Heart left ventricle (tissue), 16 donors: Measurements from ENCODE around the gene EZH1. TPM values are rescaled to one million over a fixed set of nuclear protein-coding genes. Genes with fewer than 3 reads are reported as not detected.

ENCODE experiments used
- ATAC-seq, 4 donors: fragments of 200-7000 bp; cut with Tn5 transposase; one replicate each; pipeline ENCODE4 v1.9.1; 2020 to 2022; ENCODE audit warnings: moderate library complexity in 4 of 4, mild to moderate bottlenecking in 3 of 4, moderate number of reproducible peaks in 1 of 4
- DNase-seq, 5 donors: peaks; one replicate each; pipeline ENCODE4 v3.0.0-alpha.2; 2020
- H3K27ac ChIP-seq, 12 donors: fragments of 200-600 bp; sonication (generic) in 4 of 12; one replicate each; pipeline versions ENCODE4 v1.5.0 to v1.8.0; 2016 to 2022; ENCODE audit warnings: mild to moderate bottlenecking in 2 of 12
- H3K27me3 ChIP-seq, 9 donors: fragments of 200-600 bp; sonication (generic) in 2 of 9; one replicate each; pipeline versions ENCODE4 v1.5.1 to v1.8.0; 2016 to 2022; ENCODE audit warnings: mild to moderate bottlenecking in 3 of 9
- H3K36me3 ChIP-seq, 9 donors: fragments of 200-600 bp; sonication (generic) in 2 of 9; one replicate each; pipeline versions ENCODE4 v1.5.0 to v1.8.0; 2018 to 2022; ENCODE audit warnings: mild to moderate bottlenecking in 2 of 9
- H3K4me1 ChIP-seq, 12 donors: fragments of 200-600 bp; sonication (generic) in 4 of 12; one replicate each; pipeline versions ENCODE4 v1.5.0 to v1.8.0; 2016 to 2022; ENCODE audit warnings: mild to moderate bottlenecking in 3 of 12
- H3K4me3 ChIP-seq, 12 donors: fragments of 200-600 bp; sonication (generic) in 4 of 12; one replicate each; pipeline versions ENCODE4 v1.5.0 to v1.8.0; 2017 to 2022; ENCODE audit warnings: mild to moderate bottlenecking in 9 of 12, moderate library complexity in 4 of 12
- H3K9me3 ChIP-seq, 12 donors: fragments of 200-600 bp; sonication (generic) in 4 of 12; one replicate each; pipeline versions ENCODE4 v1.5.0 to v1.8.0; 2016 to 2022; ENCODE audit warnings: mild to moderate bottlenecking in 1 of 12
- CTCF ChIP-seq, 12 donors: fragments of 200-600 bp; sonication (generic) in 4 of 12; IDR thresholded peaks; one replicate each; pipeline versions ENCODE4 v1.5.0 to v1.8.0; 2018 to 2022; ENCODE audit warnings: antibody characterized with exemption in 12 of 12, mild to moderate bottlenecking in 5 of 12
- POLR2A ChIP-seq, 2 donors: fragments of 450-650 bp; IDR thresholded peaks; one replicate each; pipeline ENCODE4 v1.6.1; 2017; ENCODE audit warnings: antibody characterized with exemption in 2 of 2, mild to moderate bottlenecking in 2 of 2, moderate library complexity in 2 of 2
- WGBS, 4 donors: extraction: QIAGEN DNeasy Blood & Tissue Kit in 2 of 4; methylation state at CpG; one replicate each; pipeline versions ENCODE4 v1.1.5 to v1.1.7; 2013 to 2018; 5-methylcytosine and 5-hydroxymethylcytosine counted together
- intact Hi-C, 10 donors: fragments of 100-400 bp; cut with DNase I; formaldehyde crosslinking; loops; one replicate each; pipeline versions ENCODE4 v1.11.1 to v1.14.2; 2022
- polyA plus RNA-seq, 2 donors: library from polyadenylated mRNA; stranded (reverse); fragments of 200-250 nt; gene quantifications; one replicate each; pipeline ENCODE4 v1.2.3, GENCODE V29; 2013
- total RNA-seq, 9 donors: library from RNA; depleted of rRNA in 2 of 9; stranded (reverse); fragments of >200 nt in 2 of 9; fragmentation: NEBNext Ultra II Directional in 3 of 9; extraction: Animal tissue kit (Norgen Biotek cat#: 25700) in 3 of 9; gene quantifications; one replicate each; pipeline versions ENCODE4 v1.1.0 to v1.2.4, GENCODE V29; 2016 to 2023
- donor health status: ischemic (EF 13 %, LVEDD 7.1; RV severe dilation, severe dysfunction).
- donor health status: healthy with polysubstance abuse.
- donor health status: DM: no; HTN: yes; CAD: no.
- donor health status: DM: no; HTN: no; CAD: no.
- donor health status: ischemic (EF 25% LVEDD 6.9; RV normal size, moderate dysfunction).
- donor health status: ischemic (EF 25% LVEDD 5.7; RV mildly dilated, moderate dysfunction).
- donor health status: healthy.
- donor health status: DM: yes; HTN: yes; CAD: no.
- donor health status: ischemic (EF 35%, LVEDD 5.7; RV mildly dilated, moderate dysfunction).
- donor health status: nonischemic (EF 11% LVEDD 7.7; RV severe dilation, severe dysfunction).
- donor health status: DM: yes; HTN: yes; CAD: no.
- donor health status: PGD.
- donor health status: ischemic (EF 29% LVEDD 5.4; RV normal size, mild dysfunction).
- donor health status: nonischemic (EF 23%, LVEDD 6.1; RV moderate dilation, normal function).

Gene EZH1
- total and polyA plus RNA-seq, 11 donors: 18.8 to 50.2 (median 40.7) TPM

GRCh38 chr17:42709561-42709960 lies 35.3 kb downstream of the EZH1 start:
- Histone ChIP-seq H3K9me3 (no peaks in the 10 kb centered on the region), H3K4me1 (no peaks in the 10 kb centered on the region), H3K27me3 (no peaks in the 10 kb centered on the region), H3K27ac (no peak overlapping the region), H3K4me3 (no peak overlapping the region), H3K36me3 (peaks cover 9 to 100% (median 100%) of the 10 kb centered on the region in 9 donors)
- ATAC-seq: no peak
- TF ChIP-seq CTCF (IDR thresholded peaks at IDR 0.05) (no peak), POLR2A (IDR thresholded peaks at IDR 0.05) (no peak)
- WGBS, 4 donors: 64 to 75% (median 68%) methylated on average over 2 of the region's 2 CpGs
- intact Hi-C loops: no loop called here
- DNase-seq: no peak

GRCh38 chr17:42708588-42708987 lies 36.3 kb downstream of the EZH1 start:
- WGBS, 4 donors: 96 to 100% (median 96%) methylated on average over 3 of the region's 3 CpGs
- Histone ChIP-seq H3K4me1 (no peaks in the 10 kb centered on the region), H3K27me3 (no peaks in the 10 kb centered on the region), H3K9me3 (no peaks in the 10 kb centered on the region), H3K36me3 (peaks cover 11 to 100% (median 100%) of the 10 kb centered on the region in 9 donors), H3K27ac (no peak overlapping the region), H3K4me3 (no peak overlapping the region)
- no peak for ATAC-seq
- TF ChIP-seq CTCF (IDR thresholded peaks at IDR 0.05): no peak
- TF ChIP-seq POLR2A (IDR thresholded peaks at IDR 0.05): no peak
- DNase-seq: no peak
- intact Hi-C loops: no loop called here

GRCh38 chr17:42706732-42707131 lies 38.1 kb downstream of the EZH1 start:
- no peaks in the 10 kb centered on the region for H3K9me3 ChIP-seq
- DNase-seq (no peak), ATAC-seq (no peak)
- H3K27me3 ChIP-seq: no peaks in the 10 kb centered on the region
- no peak overlapping the region for H3K27ac ChIP-seq
- H3K4me1 ChIP-seq: no peaks in the 10 kb centered on the region
- no peak overlapping the region for H3K4me3 ChIP-seq
- no peak for TF ChIP-seq POLR2A (IDR thresholded peaks at IDR 0.05)
- TF ChIP-seq CTCF (IDR thresholded peaks at IDR 0.05): no peak
- H3K36me3 ChIP-seq: peaks cover 11 to 100% (median 100%) of the 10 kb centered on the region in 9 donors
- 85 to 89% (median 86%) methylated on average over 5 of the region's 5 CpGs for WGBS, 4 donors
- intact Hi-C loops: no loop called here

GRCh38 chr17:42704837-42705494 lies 39.9 kb downstream of the EZH1 start:
- H3K4me3 ChIP-seq: no peak overlapping the region
- no peaks in the 10 kb centered on the region for H3K9me3 ChIP-seq
- intact Hi-C loops: loop anchor here in 1 of 10 donors (5.0 kb wide), 1 partner anchor 123 kb away; no protein-coding TSS in a partner anchor
- ATAC-seq (no peak), DNase-seq (no peak)
- 83 to 87% (median 85%) methylated on average over 8 of the region's 8 CpGs for WGBS, 4 donors
- H3K4me1 ChIP-seq: no peaks in the 10 kb centered on the region
- no peaks in the 10 kb centered on the region for H3K27me3 ChIP-seq
- no peak overlapping the region for H3K27ac ChIP-seq
- peaks cover 8 to 100% (median 100%) of the 10 kb centered on the region in 9 donors for H3K36me3 ChIP-seq
- TF ChIP-seq CTCF (IDR thresholded peaks at IDR 0.05) (no peak), POLR2A (IDR thresholded peaks at IDR 0.05) (no peak)
